Suprapubic skin (tissue), 4 donors: Measurements from ENCODE around the gene DKK3. TPM values are rescaled to one million over a fixed set of nuclear protein-coding genes. Genes with fewer than 3 reads are reported as not detected.

Experiments used
- DNase-seq, 2 donors: peaks; one replicate each; pipeline ENCODE4 v3.0.0-alpha.2; 2019; ENCODE audit warnings: low spot score in 2 of 2
- H3K27ac ChIP-seq: fragments of 200-600 bp; sonication (generic); one replicate; pipeline ENCODE4 v1.5.1; 2019
- H3K27me3 ChIP-seq: fragments of 200-600 bp; sonication (generic); one replicate; pipeline ENCODE4 v1.5.1; 2019
- H3K36me3 ChIP-seq: fragments of 200-600 bp; sonication (generic); one replicate; pipeline ENCODE4 v1.5.1; 2019
- H3K4me1 ChIP-seq: fragments of 200-600 bp; sonication (generic); one replicate; pipeline ENCODE4 v1.5.1; 2019
- H3K4me3 ChIP-seq: fragments of 200-600 bp; sonication (generic); one replicate; pipeline ENCODE4 v1.5.1; 2019; ENCODE audit warnings: mild to moderate bottlenecking
- H3K9me3 ChIP-seq: fragments of 200-600 bp; sonication (generic); one replicate; pipeline ENCODE4 v1.5.1; 2019
- EP300 ChIP-seq: sonication (generic); formaldehyde crosslinking; IDR thresholded peaks from one replicate; pipeline ENCODE4 v1.6.1; 2017; ENCODE audit warnings: antibody characterized with exemption
- POLR2A ChIP-seq, 2 donors: fragments of 450-650 bp; IDR thresholded peaks; one replicate each; pipeline ENCODE4 v1.6.1; 2017; ENCODE audit warnings: antibody characterized with exemption in 2 of 2, mild to moderate bottlenecking in 2 of 2, moderate library complexity in 2 of 2
- POLR2AphosphoS5 ChIP-seq, 3 donors: sonication (generic); formaldehyde crosslinking; IDR thresholded peaks; one replicate each; pipeline ENCODE4 v1.6.1; 2017; ENCODE audit warnings: antibody characterized with exemption in 3 of 3
- WGBS: methylation state at CpG from one replicate; pipeline ENCODE4 v1.1.5; 2018; 5-methylcytosine and 5-hydroxymethylcytosine counted together
- total RNA-seq, 4 donors: library from RNA; depleted of rRNA; stranded (reverse); fragments of >200 nt; gene quantifications; one replicate each; pipeline ENCODE4 v1.1.0, GENCODE V29; 2016
- TF ChIP-seq, protein P1 (sequence below), 2 donors: fragments of 200-600 bp in 1 of 2; fragments of 450-650 bp in 1 of 2; sonication (generic) in 1 of 2; IDR thresholded peaks; one replicate each; pipeline ENCODE4 v1.5.1; 2016 to 2019; ENCODE audit warnings: antibody characterized with exemption in 2 of 2, mild to moderate bottlenecking in 1 of 2, moderate library complexity in 1 of 2

DKK3 gene
- total RNA-seq, 4 donors from 2014 or later, result 105 to 152 (median 137) TPM

DNA sequence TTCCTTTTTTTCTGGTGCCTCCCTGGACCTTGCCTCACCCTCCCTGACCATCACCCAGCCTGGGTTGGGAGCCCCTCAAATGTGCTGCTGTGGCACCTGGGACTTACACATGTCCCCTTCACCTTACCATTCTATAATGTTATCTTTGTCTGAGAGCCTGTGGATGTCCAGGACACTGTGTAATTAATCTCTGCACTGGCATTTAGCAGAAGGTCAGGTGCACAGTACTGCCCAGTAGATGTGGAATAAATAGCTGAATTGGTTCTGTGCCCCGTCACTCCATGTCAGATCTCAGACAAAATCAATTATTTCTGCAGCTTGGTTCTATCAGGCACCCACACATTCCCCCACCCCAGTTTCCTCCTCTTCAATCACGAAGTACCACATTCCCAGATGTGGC is 19.9 kb upstream of the DKK3 start:
- Histone ChIP-seq H3K4me1 (no peaks in the 10 kb centered on the region), H3K4me3 (no peak overlapping the region), H3K36me3 (no peaks in the 10 kb centered on the region), H3K9me3 (no peaks in the 10 kb centered on the region), H3K27ac (no peak overlapping the region), H3K27me3 (no peaks in the 10 kb centered on the region)
- DNase-seq, result no peak
- 87% methylated on average over 2 of the region's 2 CpGs for WGBS
- TF ChIP-seq, protein P1, sequence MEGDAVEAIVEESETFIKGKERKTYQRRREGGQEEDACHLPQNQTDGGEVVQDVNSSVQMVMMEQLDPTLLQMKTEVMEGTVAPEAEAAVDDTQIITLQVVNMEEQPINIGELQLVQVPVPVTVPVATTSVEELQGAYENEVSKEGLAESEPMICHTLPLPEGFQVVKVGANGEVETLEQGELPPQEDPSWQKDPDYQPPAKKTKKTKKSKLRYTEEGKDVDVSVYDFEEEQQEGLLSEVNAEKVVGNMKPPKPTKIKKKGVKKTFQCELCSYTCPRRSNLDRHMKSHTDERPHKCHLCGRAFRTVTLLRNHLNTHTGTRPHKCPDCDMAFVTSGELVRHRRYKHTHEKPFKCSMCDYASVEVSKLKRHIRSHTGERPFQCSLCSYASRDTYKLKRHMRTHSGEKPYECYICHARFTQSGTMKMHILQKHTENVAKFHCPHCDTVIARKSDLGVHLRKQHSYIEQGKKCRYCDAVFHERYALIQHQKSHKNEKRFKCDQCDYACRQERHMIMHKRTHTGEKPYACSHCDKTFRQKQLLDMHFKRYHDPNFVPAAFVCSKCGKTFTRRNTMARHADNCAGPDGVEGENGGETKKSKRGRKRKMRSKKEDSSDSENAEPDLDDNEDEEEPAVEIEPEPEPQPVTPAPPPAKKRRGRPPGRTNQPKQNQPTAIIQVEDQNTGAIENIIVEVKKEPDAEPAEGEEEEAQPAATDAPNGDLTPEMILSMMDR (IDR thresholded peaks at IDR 0.05), result no peak
- no peak for TF ChIP-seq POLR2AphosphoS5 (IDR thresholded peaks at IDR 0.05)
- TF ChIP-seq POLR2A (IDR thresholded peaks at IDR 0.05), result no peak
- TF ChIP-seq EP300, result no peak

DNA sequence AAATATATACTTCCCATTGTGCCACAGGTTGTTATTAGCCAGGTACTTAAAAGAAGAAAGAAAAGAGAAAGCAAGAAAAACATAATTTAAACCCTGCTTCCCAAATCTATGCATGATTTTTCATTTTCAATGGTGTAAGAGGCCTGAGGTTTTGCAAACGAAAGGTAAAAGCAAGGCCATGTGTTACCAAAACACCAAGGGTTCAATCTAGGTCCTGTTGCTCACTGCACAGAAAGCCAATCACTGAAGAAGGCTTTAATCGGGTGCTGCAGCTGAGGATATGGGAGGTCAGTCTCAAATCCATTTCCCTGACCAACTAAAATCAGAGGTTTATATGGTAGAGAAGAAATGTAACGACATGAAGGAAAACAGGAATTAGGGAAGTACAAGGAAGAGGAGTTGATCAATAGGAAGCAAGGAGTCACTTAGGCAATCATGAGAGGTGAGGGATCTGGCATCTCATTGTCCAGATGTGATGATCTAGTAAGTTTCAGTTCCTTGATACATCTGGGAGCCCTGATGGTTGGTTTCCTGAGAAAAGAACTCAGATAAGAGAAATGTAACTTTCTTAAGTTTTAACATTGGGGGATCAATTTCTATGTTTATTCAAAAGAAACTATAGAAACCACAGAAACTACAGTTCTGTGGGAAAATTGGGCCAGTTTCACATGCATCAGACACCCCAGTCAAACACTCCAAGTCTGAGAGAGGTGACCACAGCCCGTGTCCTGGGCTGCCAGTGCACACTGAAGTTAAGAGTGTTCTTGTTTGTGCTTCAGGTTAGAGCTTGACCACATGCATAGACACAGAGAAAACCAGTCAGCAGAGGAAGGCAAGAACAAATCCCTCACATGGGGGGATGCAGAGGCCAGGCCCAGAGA is 18.1 kb upstream of the DKK3 start:
- Histone ChIP-seq H3K4me3 (no peak overlapping the region), H3K4me1 (no peaks in the 10 kb centered on the region), H3K27ac (no peak overlapping the region), H3K27me3 (no peaks in the 10 kb centered on the region), H3K36me3 (no peaks in the 10 kb centered on the region), H3K9me3 (no peaks in the 10 kb centered on the region)
- TF ChIP-seq POLR2AphosphoS5 (IDR thresholded peaks at IDR 0.05), result no peak
- no peak for TF ChIP-seq EP300
- 95% methylated on average over 4 of the region's 4 CpGs for WGBS
- no peak for DNase-seq

DNA sequence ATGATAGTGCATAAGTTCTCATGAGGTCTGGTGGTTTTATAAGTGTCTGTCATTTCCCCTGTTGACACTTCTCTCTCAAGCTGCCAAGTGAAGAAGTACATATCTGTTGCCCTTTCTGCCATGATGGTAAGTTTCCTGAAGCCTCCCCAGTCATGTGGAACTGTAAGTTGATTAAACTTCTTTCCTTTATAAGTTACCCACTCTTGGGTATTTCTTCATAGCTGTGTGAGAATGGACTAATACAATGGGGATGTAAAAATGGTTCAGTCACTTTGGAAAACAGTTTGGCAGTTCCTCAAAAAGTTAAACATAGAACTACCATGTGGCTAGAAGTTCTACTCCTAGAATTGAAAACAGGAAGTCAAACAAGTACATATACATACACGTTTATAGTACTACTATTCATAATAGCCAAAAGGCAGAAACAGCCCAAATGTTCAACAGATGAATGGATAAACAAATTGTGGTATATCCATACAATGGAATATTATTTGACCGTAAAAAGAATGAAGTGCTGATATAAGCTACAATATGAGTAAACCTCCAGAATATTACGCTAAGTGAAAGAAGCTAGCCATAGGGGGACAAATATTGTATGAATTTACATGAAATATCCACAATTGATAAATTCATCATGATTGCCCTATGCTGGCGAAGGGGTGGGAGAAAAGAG is 16.0 kb upstream of the DKK3 start:
- Histone ChIP-seq H3K27me3 (no peaks in the 10 kb centered on the region), H3K36me3 (no peaks in the 10 kb centered on the region), H3K27ac (no peak overlapping the region), H3K4me1 (peaks cover 18% of the 10 kb centered on the region), H3K4me3 (no peak overlapping the region), H3K9me3 (no peaks in the 10 kb centered on the region)
- no peak for DNase-seq
- TF ChIP-seq POLR2AphosphoS5 (IDR thresholded peaks at IDR 0.05) (no peak), EP300 (no peak), POLR2A (IDR thresholded peaks at IDR 0.05) (no peak)
- TF ChIP-seq, protein P1 (IDR thresholded peaks at IDR 0.05), result no peak
- 73% methylated on average over 4 of the region's 4 CpGs for WGBS

DNA sequence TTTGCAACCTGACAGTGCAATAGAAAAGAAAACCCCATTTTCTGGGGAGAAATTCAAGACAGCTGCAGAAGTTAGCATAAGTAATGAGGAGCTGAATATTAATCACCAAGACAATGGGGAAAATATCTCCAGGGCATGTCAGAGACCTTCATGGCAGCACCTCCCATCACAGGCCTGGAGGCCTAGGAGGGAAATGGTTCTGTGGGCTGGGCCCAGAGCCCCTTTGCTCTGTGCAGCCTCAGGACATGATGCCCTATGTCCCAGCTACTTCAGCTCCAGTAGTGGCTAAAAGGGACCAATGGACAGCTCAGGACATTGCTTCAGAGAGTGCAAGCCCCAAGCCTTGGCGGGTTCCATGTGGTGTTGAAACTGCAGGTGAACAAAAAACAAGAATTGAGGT is 14.6 kb upstream of the DKK3 start:
- Histone ChIP-seq H3K4me1 (peaks cover 24% of the 10 kb centered on the region), H3K4me3 (no peak overlapping the region), H3K36me3 (no peaks in the 10 kb centered on the region), H3K27me3 (no peaks in the 10 kb centered on the region), H3K9me3 (no peaks in the 10 kb centered on the region), H3K27ac (no peak overlapping the region)
- 85% methylated on average over 1 of the region's 1 CpG for WGBS
- TF ChIP-seq POLR2A (IDR thresholded peaks at IDR 0.05) (no peak), POLR2AphosphoS5 (IDR thresholded peaks at IDR 0.05) (no peak), EP300 (no peak)
- TF ChIP-seq, protein P1 (IDR thresholded peaks at IDR 0.05), result no peak
- DNase-seq, result peak in 1 of 2 donors; percentile 4

DNA sequence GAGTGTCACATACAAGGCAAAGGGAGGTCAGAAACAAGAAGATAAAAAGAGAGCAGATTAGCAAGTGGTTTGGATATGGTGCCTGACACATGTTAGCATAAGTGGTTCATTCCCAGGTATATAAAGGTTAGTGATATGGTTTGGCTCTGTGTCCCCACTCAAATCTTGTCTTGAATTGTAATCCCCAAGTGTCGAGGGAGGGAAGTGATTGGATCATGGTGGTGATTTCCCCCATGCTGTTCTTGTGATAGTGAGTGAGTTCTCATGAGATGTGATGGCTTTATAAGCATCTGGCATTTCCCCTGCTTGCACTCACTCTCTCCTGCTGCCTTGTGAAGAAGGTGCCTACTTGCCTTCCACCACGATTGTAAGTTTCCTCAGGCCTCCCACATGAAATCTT is 12.1 kb upstream of the DKK3 start:
- DNase-seq, result no peak
- TF ChIP-seq POLR2AphosphoS5 (IDR thresholded peaks at IDR 0.05) (no peak), POLR2A (IDR thresholded peaks at IDR 0.05) (no peak), EP300 (no peak)
- TF ChIP-seq, protein P1 (IDR thresholded peaks at IDR 0.05), result no peak
- Histone ChIP-seq H3K27ac (no peak overlapping the region), H3K4me1 (peaks cover 35% of the 10 kb centered on the region), H3K36me3 (no peaks in the 10 kb centered on the region), H3K27me3 (no peaks in the 10 kb centered on the region), H3K9me3 (no peaks in the 10 kb centered on the region), H3K4me3 (no peak overlapping the region)
- WGBS, result 50% methylated on average over 2 of the region's 2 CpGs
